IMR-90 (cell line): ENCODE data around the gene MFSD6. TPM values are rescaled to one million over a fixed set of nuclear protein-coding genes. Genes with fewer than 3 reads are reported as not detected.

Source experiments
- ATAC-seq: fragments of 200-7000 bp; cut with Tn5 transposase; 2 replicates; pipeline ENCODE4 v1.9.1; 2020; ENCODE audit warnings: low read depth, mild to moderate bottlenecking, moderate library complexity
- BruUV-seq: library from RNA; stranded (reverse); fragments of 400-500 nt; replicated peaks from 2 replicates; lab custom pipeline; 2021; lab: Mats Ljungman, UMichigan
- CTCF ChIA-PET: fragments of 300-600 bp; formaldehyde crosslinking; extraction: SDS; loops from one replicate; lab custom pipeline; 2021; ENCODE audit warnings: antibody characterized with exemption; lab: Yijun Ruan, JAX
- POLR2A ChIA-PET: fragments of 300-600 bp; sonication (Branson Sonifier 250); formaldehyde crosslinking; loops from one replicate; lab custom pipeline; 2022; ENCODE audit warnings: antibody characterized with exemption; ENCODE audit not compliant: unreplicated experiment; lab: Charles Lee
- DNase-seq: peaks from one replicate; pipeline ENCODE4 v3.0.0; 2013
- H2AFZ ChIP-seq: replicated peaks from 2 replicates; pipeline ENCODE3; 2013; ENCODE audit warnings: low read length, mild to moderate bottlenecking; ENCODE audit not compliant: poor library complexity
- H2AK5ac ChIP-seq: 2 replicates; pipeline ENCODE4 v1.6.1; 2013; ENCODE audit warnings: low read depth, low read length, inconsistent platforms
- H2AK9ac ChIP-seq: replicated peaks from 2 replicates; pipeline ENCODE3; 2013; ENCODE audit warnings: mild to moderate bottlenecking, low read depth, low read length, moderate library complexity; ENCODE audit not compliant: poor library complexity
- H2BK120ac ChIP-seq: 2 replicates; pipeline ENCODE4 v1.6.1; 2013; ENCODE audit warnings: low read depth, low read length, inconsistent platforms
- H2BK15ac ChIP-seq: 3 replicates; pipeline ENCODE4 v1.6.1; 2013; ENCODE audit warnings: low read depth, low read length, inconsistent platforms
- H2BK20ac ChIP-seq: 2 replicates; pipeline ENCODE4 v1.6.1; 2013; ENCODE audit warnings: low read depth, mild to moderate bottlenecking, inconsistent platforms, low read length, moderate library complexity
- H2BK5ac ChIP-seq: 2 replicates; pipeline ENCODE4 v1.6.1; 2013; ENCODE audit warnings: mild to moderate bottlenecking, low read depth, low read length, inconsistent platforms; ENCODE audit not compliant: poor library complexity, severe bottlenecking
- H3K14ac ChIP-seq: replicated peaks from 2 replicates; pipeline ENCODE4 v1.6.1; 2013; ENCODE audit warnings: low read depth, low read length, inconsistent platforms
- H3K18ac ChIP-seq: 2 replicates; pipeline ENCODE4 v1.6.1; 2013; ENCODE audit warnings: low read depth, low read length, control low read depth
- H3K23ac ChIP-seq: 2 replicates; pipeline ENCODE4 v1.6.1; 2013; ENCODE audit warnings: low read depth, low read length, inconsistent platforms
- H3K27ac ChIP-seq: 2 replicates; pipeline ENCODE4 v1.5.1; 2013; ENCODE audit warnings: mild to moderate bottlenecking, control low read depth, low read length; ENCODE audit not compliant: insufficient read depth
- H3K27me3 ChIP-seq: 2 replicates; pipeline ENCODE4 v1.6.1; 2013; ENCODE audit warnings: low read length; ENCODE audit not compliant: control insufficient read depth, insufficient read depth
- H3K36me3 ChIP-seq: 2 replicates; pipeline ENCODE4 v1.6.1; 2013; ENCODE audit warnings: low read length, mixed read lengths; ENCODE audit not compliant: control insufficient read depth, insufficient read depth
- H3K4ac ChIP-seq: 2 replicates; pipeline ENCODE4 v1.6.1; 2013; ENCODE audit warnings: low read depth, low read length, inconsistent platforms
- H3K4me1 ChIP-seq: 2 replicates; pipeline ENCODE4 v1.6.1; 2013; ENCODE audit warnings: low read length, mixed read lengths; ENCODE audit not compliant: control insufficient read depth, insufficient read depth
- H3K4me2 ChIP-seq: 2 replicates; pipeline ENCODE4 v1.6.1; 2013; ENCODE audit warnings: low read depth, mild to moderate bottlenecking, control low read depth, low read length, moderate library complexity
- H3K4me3 ChIP-seq: 2 replicates; pipeline ENCODE4 v1.5.1; 2013; ENCODE audit warnings: low read depth, mild to moderate bottlenecking, control low read depth, low read length, moderate library complexity; ENCODE audit not compliant: insufficient read depth
- H3K56ac ChIP-seq: 2 replicates; pipeline ENCODE4 v1.6.1; 2013; ENCODE audit warnings: low read length, inconsistent platforms; ENCODE audit not compliant: insufficient read depth; ENCODE audit errors: extremely low read depth
- H3K79me1 ChIP-seq, 2 experiments: 2 replicates each; pipeline ENCODE4 v1.6.1; 2013; ENCODE audit warnings: low read length in 2 of 2, inconsistent platforms in 1 of 2, low read depth in 1 of 2
- H3K9ac ChIP-seq: 2 replicates; pipeline ENCODE4 v1.6.1; 2013; ENCODE audit warnings: low read depth, low read length, control low read depth
- H3K9me1 ChIP-seq: 2 replicates; pipeline ENCODE4 v1.6.1; 2013; ENCODE audit warnings: low read length, inconsistent platforms; ENCODE audit not compliant: insufficient read depth
- H3K9me3 ChIP-seq: 2 replicates; pipeline ENCODE4 v1.6.1; 2013; ENCODE audit warnings: low read length; ENCODE audit not compliant: control insufficient read depth, insufficient read depth
- H4K20me1 ChIP-seq: 2 replicates; pipeline ENCODE4 v1.6.1; 2013; ENCODE audit warnings: low read length, inconsistent platforms; ENCODE audit not compliant: insufficient read depth
- H4K5ac ChIP-seq: 2 replicates; pipeline ENCODE4 v1.6.1; 2013; ENCODE audit warnings: mild to moderate bottlenecking, low read depth, low read length, control low read depth
- H4K8ac ChIP-seq, 2 experiments: 2 replicates each; pipeline ENCODE4 v1.6.1; 2013; ENCODE audit warnings: low read depth in 2 of 2, low read length in 2 of 2, control low read depth in 1 of 2, inconsistent platforms in 1 of 2
- H4K91ac ChIP-seq: 2 replicates; pipeline ENCODE4 v1.6.1; 2013; ENCODE audit warnings: low read depth, low read length, inconsistent platforms; ENCODE audit not compliant: insufficient read depth
- BHLHE40 ChIP-seq: fragments of 150-350 bp; IDR thresholded peaks from 2 replicates; pipeline ENCODE4 v1.6.1; 2016; ENCODE audit warnings: mild to moderate bottlenecking, low read depth, low read length
- CEBPB ChIP-seq: IDR thresholded peaks from 2 replicates; pipeline ENCODE4 v1.6.1; 2012; ENCODE audit warnings: low read depth, low read length, improper control_type of control experiment
- CHD1 ChIP-seq: IDR thresholded peaks from 2 replicates; pipeline ENCODE4 v1.6.1; 2012; ENCODE audit warnings: low read depth, low read length, improper control_type of control experiment
- CTCF ChIP-seq: conservative IDR thresholded peaks from 2 replicates; pipeline ENCODE4 v1.5.1; 2012; ENCODE audit warnings: mild to moderate bottlenecking, low read depth, low read length, improper control_type of control experiment
- ELK1 ChIP-seq: fragments of 150-350 bp; IDR thresholded peaks from 2 replicates; pipeline ENCODE4 v1.6.1; 2016; ENCODE audit warnings: low read depth, mild to moderate bottlenecking, low read length, moderate library complexity, borderline replicate concordance
- MAZ ChIP-seq: IDR thresholded peaks from 2 replicates; pipeline ENCODE4 v1.6.1; 2012; ENCODE audit warnings: low read depth, mild to moderate bottlenecking, low read length, improper control_type of control experiment, moderate library complexity, borderline replicate concordance
- MXI1 ChIP-seq: IDR thresholded peaks from 2 replicates; pipeline ENCODE4 v1.6.1; 2012; ENCODE audit warnings: low read depth, mild to moderate bottlenecking, low read length, moderate library complexity, borderline replicate concordance
- NFE2L2 ChIP-seq: fragments of 150-350 bp; IDR thresholded peaks from 2 replicates; pipeline ENCODE4 v1.6.1; 2016; ENCODE audit warnings: low read depth, mild to moderate bottlenecking, low read length
- POLR2A ChIP-seq: IDR thresholded peaks from 2 replicates; pipeline ENCODE4 v1.6.1; 2012; ENCODE audit warnings: mild to moderate bottlenecking, low read depth, low read length
- RAD21 ChIP-seq: IDR thresholded peaks from 2 replicates; pipeline ENCODE4 v1.6.1; 2012; ENCODE audit warnings: low read length, improper control_type of control experiment
- RFX5 ChIP-seq: IDR thresholded peaks from 2 replicates; pipeline ENCODE4 v1.8.0; 2012; ENCODE audit warnings: low read depth, mild to moderate bottlenecking, low read length, moderate library complexity
- SMC3 ChIP-seq: fragments of 150-350 bp; IDR thresholded peaks from 2 replicates; pipeline ENCODE4 v1.6.1; 2016; ENCODE audit warnings: low read depth, mild to moderate bottlenecking, antibody characterized with exemption, low read length, moderate library complexity
- USF2 ChIP-seq: fragments of 150-350 bp; IDR thresholded peaks from 2 replicates; pipeline ENCODE4 v1.6.1; 2017; ENCODE audit warnings: mild to moderate bottlenecking, antibody characterized with exemption, low read length, low read depth
- WGBS, 2 experiments: methylation state at CpG; one replicate each; pipeline versions ENCODE4 v1.1.5 to v1.1.7; 2013; ENCODE audit warnings: missing lambda C conversion rate in 2 of 2; ENCODE audit not compliant: insufficient read length in 1 of 2; ENCODE audit errors: extremely low coverage in 2 of 2; 5-methylcytosine and 5-hydroxymethylcytosine counted together
- dilution Hi-C: fragments of 300-500 bp; cut with HindIII; formaldehyde crosslinking; loops from one replicate; pipeline ENCODE4 v1.14.3; 2018; ENCODE audit warnings: low sequenced_read_pairs; ENCODE audit not compliant: unreplicated experiment
- in situ Hi-C: fragments of 300-500 bp; cut with MboI; formaldehyde crosslinking; loops from 3 replicates; pipeline ENCODE4 v1.14.3; 2019; ENCODE audit warnings: low sequenced_read_pairs, inconsistent platforms, mixed read lengths
- intact Hi-C: fragments of 100-400 bp; cut with micrococcal nuclease; formaldehyde crosslinking; loops from 2 replicates; pipeline ENCODE4 v1.10.0; 2022
- polyA plus RNA-seq, 3 experiments: library from polyadenylated mRNA; depleted of rRNA; stranded (reverse); fragments of >200 nt; gene quantifications; 2 replicates each; pipeline ENCODE4 v1.2.3, GENCODE V29; 2012; ENCODE audit warnings: low replicate concordance in 1 of 3
- total RNA-seq: library from RNA; depleted of rRNA; stranded (reverse); fragments of >200 nt; gene quantifications from 2 replicates; pipeline ENCODE4 v1.2.3, GENCODE V29; 2012

Gene MFSD6
- total and polyA plus RNA-seq, 2 of the 4 experiments (the other 2 are of a cell fraction) = 4.2 to 7.7 TPM

DNA sequence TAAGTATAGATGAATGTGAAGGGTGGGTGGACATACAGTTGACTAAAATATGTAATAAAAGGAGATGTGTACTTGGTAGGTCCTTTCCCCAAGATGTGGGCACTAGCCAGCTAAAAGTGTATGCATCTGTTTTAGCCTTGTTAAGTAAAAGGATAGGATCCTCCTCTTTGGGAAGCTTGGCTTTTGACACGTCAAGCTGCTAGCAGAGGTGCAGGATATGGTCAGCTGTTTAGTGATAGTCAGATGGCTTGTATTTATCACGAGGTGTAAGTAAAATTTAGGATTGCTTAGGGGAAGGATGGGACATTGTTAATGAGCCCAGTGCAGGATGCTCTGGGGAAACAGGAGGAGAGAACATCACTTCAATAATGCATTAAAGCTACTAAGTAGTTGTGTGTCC, 1.5 kb downstream of the MFSD6 start:
- in situ Hi-C loops = loop anchor here (10.0 kb wide), 1 partner anchor 95 kb away; no protein-coding TSS in a partner anchor
- Histone ChIP-seq H3K36me3 (no peaks in the 10 kb centered on the region), H2BK120ac (no peak overlapping the region), H3K79me1 (no peaks in the 10 kb centered on the region), H2AK5ac (no peak overlapping the region), H3K4ac (no peak overlapping the region), H3K9ac (no peak overlapping the region), H2BK15ac (no peak overlapping the region), H4K8ac (no peak overlapping the region), H3K4me2 (peak overlapping the region; percentile 47; the same call in 1 of the 2 replicates), H2BK5ac (no peak overlapping the region), H4K20me1 (no peaks in the 10 kb centered on the region), H3K56ac (no peak overlapping the region), H3K18ac (no peak overlapping the region), H2AK9ac (no peak overlapping the region), H3K27ac (no peak overlapping the region), H3K23ac (peak overlapping the region; percentile 26; the same call in 1 of the 2 replicates), H3K14ac (no peak overlapping the region), H3K27me3 (peaks cover 13% of the 10 kb centered on the region; the same call in 1 of the 2 replicates), H4K91ac (no peak overlapping the region), H3K4me3 (no peak overlapping the region), H3K4me1 (peaks cover 2% of the 10 kb centered on the region; the same call in 1 of the 2 replicates), H3K9me1 (no peaks in the 10 kb centered on the region), H3K9me3 (no peaks in the 10 kb centered on the region), H2AFZ (no peak overlapping the region), H4K5ac (no peak overlapping the region), H2BK20ac (no peak overlapping the region)
- TF ChIP-seq CTCF = no peak
- no peak for TF ChIP-seq BHLHE40
- no peak for TF ChIP-seq RAD21
- no peak for TF ChIP-seq POLR2A
- no peak for TF ChIP-seq CHD1
- TF ChIP-seq SMC3 = no peak
- TF ChIP-seq RFX5 = no peak
- TF ChIP-seq CEBPB = no peak
- TF ChIP-seq USF2 = no peak
- no peak for TF ChIP-seq NFE2L2
- TF ChIP-seq MXI1 = no peak
- TF ChIP-seq ELK1 = no peak
- no peak for TF ChIP-seq MAZ
- dilution Hi-C loops = no loop called here
- no peak for ATAC-seq
- POLR2A ChIA-PET = no interaction called here
- intact Hi-C loops = loop anchor here (5.0 kb wide), 2 partner anchors 58 to 88 kb away; no protein-coding TSS in a partner anchor
- CTCF ChIA-PET = no interaction called here
- no peak for DNase-seq
- WGBS, 2 experiments = 100% methylated on average over 1 of the region's 2 CpGs; no CpG with 5 or more reads in 1 of the 2 experiments
- no TSS peak for BruUV-seq
